Vagina (tissue), 2 donors: Measurements from ENCODE around the gene PAQR4. TPM values are rescaled to one million over a fixed set of nuclear protein-coding genes. Genes with fewer than 3 reads are reported as not detected.

Source experiments
- DNase-seq, 2 donors: peaks; one replicate each; pipeline ENCODE4 v3.0.0-alpha.2; 2017; ENCODE audit errors: extremely low spot score in 2 of 2
- H3K27ac ChIP-seq: fragments of 200-600 bp; sonication (generic); one replicate; pipeline ENCODE4 v1.5.1; 2019
- H3K27me3 ChIP-seq: fragments of 200-600 bp; sonication (generic); one replicate; pipeline ENCODE4 v1.5.1; 2019
- H3K36me3 ChIP-seq, 2 donors: fragments of 200-600 bp; sonication (generic); one replicate each; pipeline ENCODE4 v1.5.1; 2017 to 2019
- H3K4me1 ChIP-seq: fragments of 200-600 bp; sonication (generic); one replicate; pipeline ENCODE4 v1.5.1; 2019
- H3K4me3 ChIP-seq, 2 donors: fragments of 200-600 bp; sonication (generic); 1 replicate in 1 of 2; 2 replicates in 1 of 2; pipeline ENCODE4 v1.5.1; 2016 to 2019
- H3K9me3 ChIP-seq: fragments of 200-600 bp; sonication (generic); one replicate; pipeline ENCODE4 v1.5.1; 2019
- CTCF ChIP-seq, 3 experiments: fragments of 450-650 bp in 2 of 3; fragments of 200-600 bp in 1 of 3; sonication (generic) in 1 of 3; IDR thresholded peaks; one replicate each; pipeline ENCODE4 v1.5.1; 2017 to 2019; ENCODE audit warnings: antibody characterized with exemption in 3 of 3, mild to moderate bottlenecking in 2 of 3, moderate library complexity in 2 of 3
- POLR2A ChIP-seq, 2 donors: fragments of 450-650 bp; IDR thresholded peaks; one replicate each; pipeline ENCODE4 v1.6.1; 2017; ENCODE audit warnings: antibody characterized with exemption in 2 of 2, mild to moderate bottlenecking in 2 of 2, moderate library complexity in 2 of 2
- POLR2AphosphoS5 ChIP-seq, 2 donors: sonication (generic); formaldehyde crosslinking; IDR thresholded peaks; one replicate each; pipeline ENCODE4 v1.9.0; 2017; ENCODE audit warnings: antibody characterized with exemption in 2 of 2, mild to moderate bottlenecking in 2 of 2, low read depth in 1 of 2; ENCODE audit not compliant: insufficient read depth in 1 of 2
- intact Hi-C: fragments of 100-400 bp; cut with DNase I; formaldehyde crosslinking; loops from one replicate; pipeline ENCODE4 v1.15.1; 2023
- total RNA-seq: library from RNA; depleted of rRNA; stranded (reverse); fragments of >200 nt; gene quantifications from one replicate; pipeline ENCODE4 v1.2.3, GENCODE V29; 2016

PAQR4 gene
- total RNA-seq, 1 donor from 2014 or later, result 2.7 TPM

- no peak overlapping the region for H3K27ac ChIP-seq
- H3K36me3 ChIP-seq, result no peaks in the 10 kb centered on the region
- H3K9me3 ChIP-seq, result no peaks in the 10 kb centered on the region
- peaks cover 37% of the 10 kb centered on the region for H3K4me1 ChIP-seq
- H3K27me3 ChIP-seq, result no peaks in the 10 kb centered on the region
- peak overlapping the region; percentile 11 to 28 for H3K4me3 ChIP-seq
- TF ChIP-seq CTCF (IDR thresholded peaks at IDR 0.05), result peak; percentile 81 to 92 (median 92)
- no peak for TF ChIP-seq POLR2A (IDR thresholded peaks at IDR 0.05)
- intact Hi-C loops, result no loop called here
- no peak for DNase-seq
Observed at GRCh38 chr16:2983706-2984136, 14.6 kb downstream of the PAQR4 start.

- TF ChIP-seq POLR2AphosphoS5 (IDR thresholded peaks at IDR 0.05; ENCODE audit: insufficient read depth in 1 of 2, low read depth in 1 of 2) (no peak), POLR2A (IDR thresholded peaks at IDR 0.05) (no peak), CTCF (IDR thresholded peaks at IDR 0.05) (no peak)
- no peak overlapping the region for H3K27ac ChIP-seq
- no peaks in the 10 kb centered on the region for H3K27me3 ChIP-seq
- DNase-seq, result no peak
- no peak overlapping the region for H3K4me3 ChIP-seq
- intact Hi-C loops, result no loop called here
- H3K9me3 ChIP-seq, result no peaks in the 10 kb centered on the region
- peaks cover 29% of the 10 kb centered on the region for H3K4me1 ChIP-seq
- H3K36me3 ChIP-seq, result no peaks in the 10 kb centered on the region
Observed at GRCh38 chr16:2985462-2985861, 16.3 kb downstream of the PAQR4 start.

GRCh38 chr16:2985893-2986355 is 16.8 kb downstream of the PAQR4 start:
- H3K36me3 ChIP-seq, result no peaks in the 10 kb centered on the region
- no peak overlapping the region for H3K27ac ChIP-seq
- no peak overlapping the region for H3K4me3 ChIP-seq
- peaks cover 25% of the 10 kb centered on the region for H3K4me1 ChIP-seq
- intact Hi-C loops, result no loop called here
- H3K27me3 ChIP-seq, result no peaks in the 10 kb centered on the region
- TF ChIP-seq POLR2AphosphoS5 (IDR thresholded peaks at IDR 0.05; ENCODE audit: insufficient read depth in 1 of 2, low read depth in 1 of 2), result no peak
- no peak for TF ChIP-seq CTCF (IDR thresholded peaks at IDR 0.05)
- no peak for TF ChIP-seq POLR2A (IDR thresholded peaks at IDR 0.05)
- no peak for DNase-seq
- no peaks in the 10 kb centered on the region for H3K9me3 ChIP-seq

- H3K4me1 ChIP-seq, result peaks cover 19% of the 10 kb centered on the region
- no peaks in the 10 kb centered on the region for H3K9me3 ChIP-seq
- no peak overlapping the region for H3K27ac ChIP-seq
- H3K36me3 ChIP-seq, result no peaks in the 10 kb centered on the region
- intact Hi-C loops, result no loop called here
- DNase-seq, result no peak
- H3K4me3 ChIP-seq, result no peak overlapping the region
- H3K27me3 ChIP-seq, result no peaks in the 10 kb centered on the region
- TF ChIP-seq POLR2A (IDR thresholded peaks at IDR 0.05) (no peak), CTCF (IDR thresholded peaks at IDR 0.05) (no peak), POLR2AphosphoS5 (IDR thresholded peaks at IDR 0.05; ENCODE audit: insufficient read depth in 1 of 2, low read depth in 1 of 2) (no peak)
Observed at GRCh38 chr16:2986623-2987188, 17.6 kb downstream of the PAQR4 start.

GRCh38 chr16:2987286-2987685 is 18.1 kb downstream of the PAQR4 start:
- Histone ChIP-seq H3K4me3 (no peak overlapping the region), H3K27me3 (no peaks in the 10 kb centered on the region), H3K4me1 (peaks cover 25% of the 10 kb centered on the region), H3K27ac (no peak overlapping the region), H3K9me3 (no peaks in the 10 kb centered on the region), H3K36me3 (no peaks in the 10 kb centered on the region)
- intact Hi-C loops, result no loop called here
- TF ChIP-seq POLR2A (IDR thresholded peaks at IDR 0.05) (no peak), POLR2AphosphoS5 (IDR thresholded peaks at IDR 0.05; ENCODE audit: insufficient read depth in 1 of 2, low read depth in 1 of 2) (no peak), CTCF (IDR thresholded peaks at IDR 0.05) (no peak)
- DNase-seq, result no peak
